ENCODE results near the gene USP54. TPM values are rescaled to one million over a fixed set of nuclear protein-coding genes. Genes with fewer than 3 reads are reported as not detected.

USP54 gene
- total and polyA plus RNA-seq, 2 experiments from 2014 or later, result 15.1 to 27.4 TPM

DNA sequence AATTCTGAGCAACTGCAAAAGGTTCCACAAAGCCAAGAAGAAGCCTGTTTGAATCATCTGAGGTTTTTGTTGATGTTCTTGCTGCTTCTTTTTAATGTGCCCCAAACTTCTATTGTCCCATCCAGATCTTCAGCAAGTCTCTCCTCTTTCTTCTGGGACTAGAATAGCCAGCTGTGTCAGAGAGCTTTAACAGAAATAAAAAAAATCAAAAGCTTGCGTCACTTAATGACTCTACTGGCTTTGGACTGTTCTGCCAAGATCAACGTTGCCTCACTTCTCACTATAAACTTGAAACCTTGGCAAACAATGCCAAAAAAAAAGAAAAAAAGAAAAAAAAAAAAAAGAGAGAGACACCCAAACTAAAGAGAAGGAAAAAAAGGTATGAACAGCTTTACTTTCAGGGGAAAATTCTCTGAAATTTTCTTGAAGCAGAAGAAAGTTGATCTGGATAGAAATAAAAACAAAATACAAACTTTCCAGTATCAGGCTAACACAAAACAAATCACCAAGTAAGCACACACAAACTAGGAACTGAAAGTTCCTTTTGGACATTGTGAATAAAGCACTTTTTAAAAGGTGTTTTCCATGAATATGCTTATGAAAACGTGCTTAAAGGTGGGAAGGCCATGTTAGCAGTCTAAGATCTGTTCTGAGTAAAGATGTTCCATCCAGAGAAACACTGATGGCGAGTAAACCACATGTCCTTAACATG, 14.8 kb downstream of the USP54 start:
- Mint-ChIP-seq H3K4me1 (no peaks in the 10 kb centered on the region), H3K9me3 (no peaks in the 10 kb centered on the region), H3K4me3 (no peak overlapping the region), H3K27me3 (ENCODE audit: insufficient read depth, low read depth, poor library complexity) (peaks cover 5% of the 10 kb centered on the region), H3K36me3 (ENCODE audit: low read depth) (no peaks in the 10 kb centered on the region), H3K27ac (no peak overlapping the region)
- Histone ChIP-seq H3K27me3 (ENCODE audit: insufficient read depth) (no peaks in the 10 kb centered on the region), H3K4me1 (ENCODE audit: insufficient read depth) (no peaks in the 10 kb centered on the region), H3K9me2 (ENCODE audit: insufficient read depth) (no peaks in the 10 kb centered on the region), H3K36me3 (ENCODE audit: insufficient read depth) (no peaks in the 10 kb centered on the region), H3F3A (replicated peaks; ENCODE audit: low read depth) (no peaks in the 10 kb centered on the region), H3K4me3 (no peak overlapping the region), H3K79me2 (replicated peaks; ENCODE audit: insufficient read depth) (no peaks in the 10 kb centered on the region), H2AFZ (no peak overlapping the region), H4K20me1 (replicated peaks; ENCODE audit: insufficient read depth) (no peaks in the 10 kb centered on the region), H3K4me2 (no peak overlapping the region), H3K27ac (ENCODE audit: low read depth) (peak overlapping the region; percentile 7; the same call in 1 of the 2 replicates)
- ATAC-seq (no peak), DNase-seq (ENCODE audit: low spot score) (no peak)
- TF ChIP-seq ZNF462 (CRISPR knock-in tag; IDR thresholded peaks at IDR 0.05), result no peak
- no peak for TF ChIP-seq POLR2AphosphoS5 (IDR thresholded peaks at IDR 0.05; ENCODE audit: low read depth)
- TF ChIP-seq ZNF114 (CRISPR knock-in tag; IDR thresholded peaks at IDR 0.05), result no peak
- no peak for TF ChIP-seq EZH2phosphoT487 (IDR thresholded peaks at IDR 0.05; ENCODE audit: unreplicated experiment)
- no peak for TF ChIP-seq NANOG (IDR thresholded peaks at IDR 0.05; ENCODE audit: borderline replicate concordance)
- no peak for TF ChIP-seq ZNF331 (CRISPR knock-in tag; IDR thresholded peaks at IDR 0.05; ENCODE audit: low read depth)
- TF ChIP-seq EZH2 (IDR thresholded peaks at IDR 0.05; ENCODE audit: low read depth, unreplicated experiment), result no peak
- no peak for TF ChIP-seq CREB1 (CRISPR knock-in tag; IDR thresholded peaks at IDR 0.05; ENCODE audit: low read depth)
- TF ChIP-seq STAT1 (IDR thresholded peaks at IDR 0.05; ENCODE audit: unreplicated experiment), result no peak
- no peak for TF ChIP-seq ETS1 (IDR thresholded peaks at IDR 0.05)
- TF ChIP-seq JUNB (IDR thresholded peaks at IDR 0.05; ENCODE audit: unreplicated experiment), result no peak
- TF ChIP-seq CTCF (conservative IDR thresholded peaks at IDR 0.05; ENCODE audit: low read depth in 2 of 2), result no peak
- TF ChIP-seq REST (IDR thresholded peaks at IDR 0.05; ENCODE audit: unreplicated experiment), result no peak

All from GM23338 (cell line).